ENCODE results near the gene CDH13. TPM values are rescaled to one million over a fixed set of nuclear protein-coding genes. Genes with fewer than 3 reads are reported as not detected.
A peak's percentile ranks its signal among the peaks of the same experiment; 100 is the strongest.

CDH13 gene
- total and polyA plus RNA-seq, 2 of the 8 experiments (the other 6 are each of a cell fraction or from before 2014, with no cell fraction given): 2.3 to 2.4 TPM

DNA sequence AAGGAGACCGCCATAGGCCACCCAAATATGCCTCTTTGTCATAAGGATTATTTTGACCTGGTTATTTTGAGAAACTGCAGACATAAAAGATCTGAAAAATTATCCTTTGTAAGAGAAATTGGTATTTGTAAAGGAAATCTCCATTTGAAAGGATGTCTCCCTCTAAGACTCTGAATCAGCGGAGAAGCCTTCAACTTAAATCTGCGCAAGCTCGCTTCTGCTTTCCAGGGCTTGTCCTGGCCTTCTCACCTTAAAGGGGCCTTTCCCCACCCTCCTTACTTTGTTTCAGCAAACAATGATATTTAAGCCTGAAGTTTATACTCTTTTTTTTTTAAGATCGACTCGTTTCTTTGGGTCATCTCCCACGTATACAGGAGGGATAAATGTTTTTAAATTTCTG lies 1215.5 kb downstream of the CDH13 start:
- peak overlapping the region; percentile 4 for H3K56ac ChIP-seq (replicated peaks; ENCODE audit: insufficient read length, low read depth, low read length)
- no peaks in the 10 kb centered on the region for H3K27me3 ChIP-seq (replicated peaks in 1 of 4; ENCODE audit: control insufficient read depth in 3 of 4, extremely low read depth in 1 of 4, insufficient read depth in 3 of 4, low read length in 3 of 4)
- H4K91ac ChIP-seq (replicated peaks; ENCODE audit: insufficient read length, low read length): peak overlapping the region; percentile 86
- no peak overlapping the region for H2AK5ac ChIP-seq (ENCODE audit: low read depth, low read length)
- H3K14ac ChIP-seq (ENCODE audit: insufficient read length): no peak overlapping the region
- H3K23me2 ChIP-seq (ENCODE audit: low read depth, low read length): no peaks in the 10 kb centered on the region
- no peaks in the 10 kb centered on the region for H3K36me3 ChIP-seq (ENCODE audit: control insufficient read depth in 2 of 4, insufficient read depth in 4 of 4, low read length in 3 of 4)
- H2AFZ ChIP-seq (ENCODE audit: low read length): no peak overlapping the region
- no peak overlapping the region; the same call in 1 of the 2 replicates for H2BK12ac ChIP-seq (ENCODE audit: low read depth, low read length)
- no peaks in the 10 kb centered on the region for H3K79me1 ChIP-seq (ENCODE audit: low read depth, low read length)
- H3K4me3 ChIP-seq (ENCODE audit: extremely low read depth in 1 of 4, insufficient read depth in 2 of 4, low read depth in 3 of 4, low read length in 4 of 4): no peak overlapping the region
- H3K9ac ChIP-seq (replicated peaks in 1 of 4; ENCODE audit: extremely low read depth in 1 of 4, low read depth in 3 of 4, low read length in 3 of 4): no peak overlapping the region
- H4K5ac ChIP-seq (ENCODE audit: insufficient read length, low read depth, low read length): peak overlapping the region; percentile 90
- H3K23ac ChIP-seq (ENCODE audit: insufficient read length): no peak overlapping the region
- DNase-seq (ENCODE audit: low read depth in 1 of 2, low spot score in 2 of 2) (no peak), FAIRE-seq (peak; percentile 76)
- CTCF ChIA-PET (ENCODE audit: partially characterized antibody): interaction anchor here (0.5 to 4.2 kb wide), 12 partner anchors 9 to 1086 kb away, joined by 3 to 34 read pairs (median 4); no protein-coding TSS in a partner anchor
- peaks cover 15 to 34% (median 23%) of the 10 kb centered on the region in 4 experiments for H3K4me1 ChIP-seq (replicated peaks in 1 of 4; ENCODE audit: control insufficient read depth in 3 of 4, insufficient read depth in 4 of 4, low read length in 3 of 4)
- no peaks in the 10 kb centered on the region for H4K20me1 ChIP-seq (replicated peaks in 1 of 2; ENCODE audit: control insufficient read depth in 1 of 2, insufficient read depth in 2 of 2, low read length in 2 of 2)
- POLR2A ChIA-PET (ENCODE audit: partially characterized antibody): interaction anchor here (0.6 to 5.9 kb wide), 11 partner anchors 9 to 57 kb away, joined by 3 to 54 read pairs (median 6); partner anchors contain the start of gene MLYCD
- peak overlapping the region in 1 of 2 experiments; percentile 42; a peak in 2 of 4 replicates for H3K4me2 ChIP-seq (ENCODE audit: insufficient read depth in 1 of 2, low read depth in 2 of 2, low read length in 2 of 2)
- H3K4ac ChIP-seq (replicated peaks; ENCODE audit: insufficient read length, low read depth, low read length): no peak overlapping the region
- no peaks in the 10 kb centered on the region for H3K9me3 ChIP-seq (ENCODE audit: insufficient read depth in 2 of 2, low read depth in 1 of 2, low read length in 1 of 2)
- H4K8ac ChIP-seq (ENCODE audit: extremely low read depth, insufficient read depth, low read length): no peak overlapping the region
- WGBS, 2 experiments (ENCODE audit: extremely low coverage in 1 of 2, insufficient coverage in 1 of 2, insufficient read length in 1 of 2, insufficient replicate concordance in 2 of 2, low coverage in 1 of 2, low lambda C conversion rate in 2 of 2, missing lambda C conversion rate in 1 of 2): 20% methylated on average over 7 of the region's 7 CpGs; no CpG with 5 or more reads in 1 of the 2 experiments
- H2BK20ac ChIP-seq (ENCODE audit: low read length): no peak overlapping the region; the same call in none of the 2 replicates
- H2BK120ac ChIP-seq (replicated peaks; ENCODE audit: low read depth, low read length): peak overlapping the region; percentile 92
- peak overlapping the region; percentile 94; the same call in 1 of the 2 replicates for H3K27ac ChIP-seq (ENCODE audit: low read depth, low read length)
- no peak overlapping the region for H2BK15ac ChIP-seq (ENCODE audit: low read length)
- peak overlapping the region; percentile 90; the same call in 1 of the 2 replicates for H2BK5ac ChIP-seq (ENCODE audit: low read depth, low read length)
- H3K79me2 ChIP-seq (ENCODE audit: control insufficient read depth in 1 of 2, insufficient read depth in 2 of 2, low read length in 2 of 2): no peaks in the 10 kb centered on the region
- peak overlapping the region; percentile 11; the same call in 1 of the 2 replicates for H3K18ac ChIP-seq (ENCODE audit: extremely low read depth, low read length)
- TF ChIP-seq RBBP5 (IDR thresholded peaks at IDR 0.05; ENCODE audit: borderline replicate concordance, low read depth, low read length) (no peak), HDAC6 (IDR thresholded peaks at IDR 0.05; ENCODE audit: low read depth, low read length) (no peak), EP300 (IDR thresholded peaks at IDR 0.05; ENCODE audit: borderline replicate concordance in 1 of 2, low read depth in 2 of 2, low read length in 2 of 2) (no peak), CEBPB (IDR thresholded peaks at IDR 0.05; ENCODE audit: low read depth, low read length) (no peak), HDAC2 (IDR thresholded peaks at IDR 0.05; ENCODE audit: borderline replicate concordance in 1 of 2, low read depth in 2 of 2, low read length in 2 of 2) (no peak)
- TF ChIP-seq, protein P1, sequence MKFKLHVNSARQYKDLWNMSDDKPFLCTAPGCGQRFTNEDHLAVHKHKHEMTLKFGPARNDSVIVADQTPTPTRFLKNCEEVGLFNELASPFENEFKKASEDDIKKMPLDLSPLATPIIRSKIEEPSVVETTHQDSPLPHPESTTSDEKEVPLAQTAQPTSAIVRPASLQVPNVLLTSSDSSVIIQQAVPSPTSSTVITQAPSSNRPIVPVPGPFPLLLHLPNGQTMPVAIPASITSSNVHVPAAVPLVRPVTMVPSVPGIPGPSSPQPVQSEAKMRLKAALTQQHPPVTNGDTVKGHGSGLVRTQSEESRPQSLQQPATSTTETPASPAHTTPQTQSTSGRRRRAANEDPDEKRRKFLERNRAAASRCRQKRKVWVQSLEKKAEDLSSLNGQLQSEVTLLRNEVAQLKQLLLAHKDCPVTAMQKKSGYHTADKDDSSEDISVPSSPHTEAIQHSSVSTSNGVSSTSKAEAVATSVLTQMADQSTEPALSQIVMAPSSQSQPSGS (IDR thresholded peaks at IDR 0.05; ENCODE audit: low read length): no peak
